WTC11 (cell line): ENCODE measurements around the gene PCBP3. TPM values are rescaled to one million over a fixed set of nuclear protein-coding genes. Genes with fewer than 3 reads are reported as not detected.

Source experiments
- ATAC-seq: fragments of 200-7000 bp; cut with Tn5 transposase; 2 replicates; pipeline ENCODE4 v1.10.0; 2021; ENCODE audit warnings: mild to moderate bottlenecking, moderate library complexity
- CTCF ChIA-PET: fragments of 300-600 bp; sonication (Branson Sonifier 250); formaldehyde crosslinking; loops from one replicate; lab custom pipeline; 2021; ENCODE audit warnings: antibody characterized with exemption; lab: Charles Lee
- POLR2A ChIA-PET: fragments of 350-600 bp; sonication (Branson Sonifier 250); formaldehyde crosslinking; loops from one replicate; lab custom pipeline; 2021; ENCODE audit warnings: antibody characterized with exemption; lab: Charles Lee
- DNase-seq: peaks from one replicate; pipeline ENCODE4 v3.0.0; 2021; ENCODE audit warnings: low spot score
- H3K27ac Mint-ChIP-seq: 2 replicates; pipeline ENCODE4 v1.8.0; 2021; ENCODE audit warnings: mixed read lengths
- H3K27me3 Mint-ChIP-seq: 2 replicates; pipeline ENCODE4 v1.8.0; 2021; ENCODE audit warnings: low read depth, mild to moderate bottlenecking, moderate library complexity, mixed read lengths
- H3K36me3 Mint-ChIP-seq: 2 replicates; pipeline ENCODE4 v1.8.0; 2021; ENCODE audit warnings: mixed read lengths
- H3K4me1 Mint-ChIP-seq: 2 replicates; pipeline ENCODE4 v1.8.0; 2022; ENCODE audit warnings: mixed read lengths
- H3K4me3 Mint-ChIP-seq: 2 replicates; pipeline ENCODE4 v1.8.0; 2021; ENCODE audit warnings: mild to moderate bottlenecking, moderate library complexity, mixed read lengths
- H3K9me3 Mint-ChIP-seq: 2 replicates; pipeline ENCODE4 v1.8.0; 2021; ENCODE audit warnings: mixed read lengths
- AR ChIP-seq: fragments of 250-450 bp; sonication (Bioruptor Pico); IDR thresholded peaks from 2 replicates; pipeline ENCODE4 v1.9.0; 2021; ENCODE audit warnings: mild to moderate bottlenecking
- ATF3 ChIP-seq: sonication (generic); formaldehyde crosslinking; conservative IDR thresholded peaks from 2 replicates; pipeline ENCODE4 v1.8.1; 2022; ENCODE audit warnings: mild to moderate bottlenecking, missing genetic modification reagents
- EMX1 ChIP-seq: fragments of 250-450 bp; sonication (Bioruptor Pico); IDR thresholded peaks from 2 replicates; pipeline ENCODE4 v1.8.0; 2021; ENCODE audit warnings: mild to moderate bottlenecking
- GABPB1 ChIP-seq: sonication (generic); formaldehyde crosslinking; IDR thresholded peaks from 2 replicates; pipeline ENCODE4 v1.8.1; 2023; ENCODE audit warnings: mild to moderate bottlenecking, missing genetic modification reagents
- GRHL2 ChIP-seq: fragments of 250-450 bp; sonication (Bioruptor Pico); IDR thresholded peaks from 2 replicates; pipeline ENCODE4 v1.8.0; 2022; ENCODE audit warnings: mild to moderate bottlenecking, moderate library complexity; ENCODE audit not compliant: insufficient replicate concordance, severe bottlenecking
- GTF2I ChIP-seq: fragments of 250-450 bp; sonication (Bioruptor Pico); conservative IDR thresholded peaks from 2 replicates; pipeline ENCODE4 v1.4.0; 2021; ENCODE audit warnings: mild to moderate bottlenecking
- IRF1 ChIP-seq: sonication (generic); formaldehyde crosslinking; IDR thresholded peaks from 2 replicates; pipeline ENCODE4 v1.8.0; 2023; ENCODE audit warnings: missing genetic modification reagents
- JAZF1 ChIP-seq: fragments of 250-450 bp; sonication (Bioruptor Pico); IDR thresholded peaks from 2 replicates; pipeline ENCODE4 v1.9.0; 2021; ENCODE audit warnings: moderate library complexity, mild to moderate bottlenecking, inconsistent platforms
- MXD4 ChIP-seq: fragments of 250-450 bp; sonication (Bioruptor Pico); IDR thresholded peaks from 2 replicates; pipeline ENCODE4 v1.8.0; 2021; ENCODE audit warnings: mild to moderate bottlenecking, moderate library complexity, borderline replicate concordance
- SP1 ChIP-seq: sonication (generic); formaldehyde crosslinking; conservative IDR thresholded peaks from 2 replicates; pipeline ENCODE4 v1.8.1; 2022; ENCODE audit warnings: missing genetic modification reagents
- TP53 ChIP-seq: sonication (generic); formaldehyde crosslinking; IDR thresholded peaks from 2 replicates; pipeline ENCODE4 v1.8.1; 2023; ENCODE audit warnings: mild to moderate bottlenecking, missing genetic modification reagents
- ZNF671 ChIP-seq: fragments of 250-450 bp; sonication (Bioruptor Pico); IDR thresholded peaks from 2 replicates; pipeline ENCODE4 v1.8.0; 2021; ENCODE audit warnings: mild to moderate bottlenecking
- total RNA-seq: library from RNA; stranded (reverse); gene quantifications from 3 replicates; pipeline ENCODE4 v1.2.3, GENCODE V29; 2021
- TF ChIP-seq, protein P1 (sequence below): sonication (generic); formaldehyde crosslinking; IDR thresholded peaks from 2 replicates; pipeline ENCODE4 v1.8.0; 2022; ENCODE audit warnings: mild to moderate bottlenecking, missing genetic modification reagents
- TF ChIP-seq, protein P2 (sequence below): sonication (generic); formaldehyde crosslinking; IDR thresholded peaks from 2 replicates; pipeline ENCODE4 v1.8.1; 2022; ENCODE audit warnings: mild to moderate bottlenecking, missing genetic modification reagents, moderate library complexity, borderline replicate concordance
- TF ChIP-seq, protein P3 (sequence below): sonication (generic); formaldehyde crosslinking; IDR thresholded peaks from 2 replicates; pipeline ENCODE4 v1.8.1; 2022; ENCODE audit warnings: low read depth, missing genetic modification reagents, borderline replicate concordance

The PCBP3 gene
- total RNA-seq, 1 experiment from 2014 or later: 8.5 TPM

- ATAC-seq (no peak), DNase-seq (peak; percentile 7)
- H3K27ac Mint-ChIP-seq: no peak overlapping the region
- H3K27me3 Mint-ChIP-seq: no peaks in the 10 kb centered on the region
- peaks cover 3% of the 10 kb centered on the region; the same call in 1 of the 2 replicates for H3K4me1 Mint-ChIP-seq
- no peak for TF ChIP-seq ZNF671
- no peak for TF ChIP-seq SP1 (CRISPR knock-in tag)
- no peak for TF ChIP-seq AR (CRISPR knock-in tag)
- peaks cover 18% of the 10 kb centered on the region for H3K36me3 Mint-ChIP-seq
- no peak overlapping the region for H3K4me3 Mint-ChIP-seq
- H3K9me3 Mint-ChIP-seq: no peaks in the 10 kb centered on the region
- ChIA-PET POLR2A (no interaction called here), CTCF (no interaction called here)
These were observed 342.2 kb downstream of the PCBP3 start for GRCh38 chr21:45985471-45986315.

GRCh38 chr21:45986316-45987051 is 343.0 kb downstream of the PCBP3 start:
- DNase-seq (peak; percentile 8), ATAC-seq (no peak)
- no peak for TF ChIP-seq MXD4 (CRISPR knock-in tag)
- TF ChIP-seq EMX1 (CRISPR knock-in tag): no peak
- TF ChIP-seq TP53 (CRISPR knock-in tag): no peak
- TF ChIP-seq, protein P1, sequence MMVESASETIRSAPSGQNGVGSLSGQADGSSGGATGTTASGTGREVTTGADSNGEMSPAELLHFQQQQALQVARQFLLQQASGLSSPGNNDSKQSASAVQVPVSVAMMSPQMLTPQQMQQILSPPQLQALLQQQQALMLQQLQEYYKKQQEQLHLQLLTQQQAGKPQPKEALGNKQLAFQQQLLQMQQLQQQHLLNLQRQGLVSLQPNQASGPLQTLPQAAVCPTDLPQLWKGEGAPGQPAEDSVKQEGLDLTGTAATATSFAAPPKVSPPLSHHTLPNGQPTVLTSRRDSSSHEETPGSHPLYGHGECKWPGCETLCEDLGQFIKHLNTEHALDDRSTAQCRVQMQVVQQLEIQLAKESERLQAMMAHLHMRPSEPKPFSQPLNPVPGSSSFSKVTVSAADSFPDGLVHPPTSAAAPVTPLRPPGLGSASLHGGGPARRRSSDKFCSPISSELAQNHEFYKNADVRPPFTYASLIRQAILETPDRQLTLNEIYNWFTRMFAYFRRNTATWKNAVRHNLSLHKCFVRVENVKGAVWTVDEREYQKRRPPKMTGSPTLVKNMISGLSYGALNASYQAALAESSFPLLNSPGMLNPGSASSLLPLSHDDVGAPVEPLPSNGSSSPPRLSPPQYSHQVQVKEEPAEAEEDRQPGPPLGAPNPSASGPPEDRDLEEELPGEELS (CRISPR knock-in tag): no peak
- TF ChIP-seq GTF2I (CRISPR knock-in tag): no peak
- no peak for TF ChIP-seq GABPB1 (CRISPR knock-in tag)
- no peak for TF ChIP-seq ATF3 (CRISPR knock-in tag)
- TF ChIP-seq, protein P2, sequence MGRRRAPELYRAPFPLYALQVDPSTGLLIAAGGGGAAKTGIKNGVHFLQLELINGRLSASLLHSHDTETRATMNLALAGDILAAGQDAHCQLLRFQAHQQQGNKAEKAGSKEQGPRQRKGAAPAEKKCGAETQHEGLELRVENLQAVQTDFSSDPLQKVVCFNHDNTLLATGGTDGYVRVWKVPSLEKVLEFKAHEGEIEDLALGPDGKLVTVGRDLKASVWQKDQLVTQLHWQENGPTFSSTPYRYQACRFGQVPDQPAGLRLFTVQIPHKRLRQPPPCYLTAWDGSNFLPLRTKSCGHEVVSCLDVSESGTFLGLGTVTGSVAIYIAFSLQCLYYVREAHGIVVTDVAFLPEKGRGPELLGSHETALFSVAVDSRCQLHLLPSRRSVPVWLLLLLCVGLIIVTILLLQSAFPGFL (CRISPR knock-in tag): no peak
- no peak for TF ChIP-seq ZNF671
- no peak for TF ChIP-seq IRF1 (CRISPR knock-in tag)
- no peak for TF ChIP-seq GRHL2 (CRISPR knock-in tag)
- TF ChIP-seq, protein P3, sequence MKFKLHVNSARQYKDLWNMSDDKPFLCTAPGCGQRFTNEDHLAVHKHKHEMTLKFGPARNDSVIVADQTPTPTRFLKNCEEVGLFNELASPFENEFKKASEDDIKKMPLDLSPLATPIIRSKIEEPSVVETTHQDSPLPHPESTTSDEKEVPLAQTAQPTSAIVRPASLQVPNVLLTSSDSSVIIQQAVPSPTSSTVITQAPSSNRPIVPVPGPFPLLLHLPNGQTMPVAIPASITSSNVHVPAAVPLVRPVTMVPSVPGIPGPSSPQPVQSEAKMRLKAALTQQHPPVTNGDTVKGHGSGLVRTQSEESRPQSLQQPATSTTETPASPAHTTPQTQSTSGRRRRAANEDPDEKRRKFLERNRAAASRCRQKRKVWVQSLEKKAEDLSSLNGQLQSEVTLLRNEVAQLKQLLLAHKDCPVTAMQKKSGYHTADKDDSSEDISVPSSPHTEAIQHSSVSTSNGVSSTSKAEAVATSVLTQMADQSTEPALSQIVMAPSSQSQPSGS: no peak
- no peak for TF ChIP-seq JAZF1 (CRISPR knock-in tag)
- Mint-ChIP-seq H3K36me3 (peaks cover 19% of the 10 kb centered on the region), H3K4me1 (peaks cover 3% of the 10 kb centered on the region; the same call in 1 of the 2 replicates), H3K27ac (no peak overlapping the region), H3K27me3 (no peaks in the 10 kb centered on the region), H3K4me3 (no peak overlapping the region), H3K9me3 (no peaks in the 10 kb centered on the region)
- ChIA-PET POLR2A (no interaction called here), CTCF (no interaction called here)
